OCI-LY7 (cell line): ENCODE measurements around the gene SPIB. TPM values are rescaled to one million over a fixed set of nuclear protein-coding genes. Genes with fewer than 3 reads are reported as not detected.

ENCODE experiments used
- BruUV-seq: library from RNA; stranded (reverse); fragments of 400-500 nt; replicated peaks from 2 replicates; lab custom pipeline; 2021; lab: Mats Ljungman, UMichigan
- CTCF ChIA-PET: fragments of 300-600 bp; sonication (Branson Sonifier 250); formaldehyde crosslinking; loops from one replicate; lab custom pipeline; 2022; ENCODE audit warnings: antibody characterized with exemption; ENCODE audit not compliant: unreplicated experiment; lab: Charles Lee
- POLR2A ChIA-PET: fragments of 300-600 bp; sonication (Branson Sonifier 250); formaldehyde crosslinking; loops from one replicate; lab custom pipeline; 2022; ENCODE audit warnings: antibody characterized with exemption; lab: Charles Lee
- DNase-seq: peaks from one replicate; pipeline ENCODE4 v3.0.0-alpha.2; 2015; ENCODE audit warnings: low spot score
- H2AFZ ChIP-seq: fragments of 200-600 bp; sonication (generic), shearing (Covaris generic); 2 replicates; pipeline ENCODE4 v1.6.1; 2014; ENCODE audit warnings: mild to moderate bottlenecking, antibody characterized with exemption, low read length, moderate library complexity
- H3K27ac ChIP-seq: fragments of 200-600 bp; sonication (generic); 2 replicates; pipeline ENCODE4 v1.5.1; 2014; ENCODE audit warnings: mixed run types, low read depth, mild to moderate bottlenecking, moderate library complexity, low read length, inconsistent platforms; ENCODE audit not compliant: poor library complexity, severe bottlenecking
- H3K36me3 ChIP-seq: fragments of 200-600 bp; sonication (generic); 2 replicates; pipeline ENCODE4 v1.6.1; 2014; ENCODE audit warnings: mild to moderate bottlenecking, antibody characterized with exemption, low read length, moderate library complexity, mixed read lengths; ENCODE audit not compliant: insufficient read depth
- H3K4me1 ChIP-seq: fragments of 200-600 bp; sonication (generic); 2 replicates; pipeline ENCODE4 v1.5.1; 2014; ENCODE audit warnings: mild to moderate bottlenecking, low read length; ENCODE audit not compliant: insufficient read depth, poor library complexity, severe bottlenecking
- H3K4me2 ChIP-seq: fragments of 200-600 bp; sonication (generic); 2 replicates; pipeline ENCODE4 v1.6.1; 2014; ENCODE audit warnings: mild to moderate bottlenecking, low read length
- H3K4me3 ChIP-seq: fragments of 200-600 bp; sonication (generic); 2 replicates; pipeline ENCODE4 v1.5.1; 2014; ENCODE audit warnings: mild to moderate bottlenecking, low read depth, low read length; ENCODE audit not compliant: poor library complexity, severe bottlenecking
- H3K79me2 ChIP-seq: fragments of 200-600 bp; sonication (generic); 2 replicates; pipeline ENCODE4 v1.6.1; 2016; ENCODE audit warnings: low read depth, mild to moderate bottlenecking, low read length, moderate library complexity, mixed read lengths; ENCODE audit not compliant: insufficient read depth
- H3K9me2 ChIP-seq: fragments of 200-600 bp; sonication (generic); 2 replicates; pipeline ENCODE4 v1.6.1; 2016; ENCODE audit warnings: mild to moderate bottlenecking, low read length, mixed read lengths; ENCODE audit not compliant: insufficient read depth
- H3K9me3 ChIP-seq: fragments of 200-600 bp; sonication (generic); 2 replicates; pipeline ENCODE4 v1.6.1; 2014; ENCODE audit warnings: mild to moderate bottlenecking, mixed run types, low read length, mixed read lengths
- H4K20me1 ChIP-seq: fragments of 200-600 bp; sonication (generic); 2 replicates; pipeline ENCODE4 v1.6.1; 2014; ENCODE audit warnings: mild to moderate bottlenecking, antibody characterized with exemption, low read length, moderate library complexity, mixed read lengths; ENCODE audit not compliant: insufficient read depth
- CTCF ChIP-seq: fragments of 200-600 bp; sonication (generic); conservative IDR thresholded peaks from 2 replicates; pipeline ENCODE4 v1.5.1; 2014; ENCODE audit warnings: mild to moderate bottlenecking, antibody characterized with exemption, low read length, moderate library complexity, mixed read lengths
- EZH2phosphoT487 ChIP-seq: fragments of 200-600 bp; sonication (generic); IDR thresholded peaks from 2 replicates; pipeline ENCODE4 v1.6.1; 2018; ENCODE audit warnings: low read depth, borderline replicate concordance, mild to moderate bottlenecking, mixed run types, antibody characterized with exemption, low read length, moderate library complexity, mixed read lengths
- intact Hi-C: fragments of 100-400 bp; cut with micrococcal nuclease; formaldehyde crosslinking; loops from one replicate; pipeline ENCODE4 v1.10.0; 2022; ENCODE audit not compliant: unreplicated experiment
- total RNA-seq, 2 experiments: library from RNA; depleted of rRNA in 1 of 2; stranded (reverse); fragments of >200 nt in 1 of 2; shearing (Covaris generic) in 1 of 2; gene quantifications; 2 replicates each; pipeline ENCODE4 v1.2.3, GENCODE V29; 2014 to 2022

The SPIB gene
- total RNA-seq, 2 experiments from 2014 or later = 99.4 to 145 TPM

- no peak for DNase-seq
- H3K9me2 ChIP-seq = no peaks in the 10 kb centered on the region
- no peak for TF ChIP-seq EZH2phosphoT487
- TF ChIP-seq CTCF = no peak
- H3K9me3 ChIP-seq = no peaks in the 10 kb centered on the region
- peaks cover 51% of the 10 kb centered on the region for H3K36me3 ChIP-seq
- H3K4me2 ChIP-seq = peak overlapping the region; percentile 60
- CTCF ChIA-PET = no interaction called here
- H3K79me2 ChIP-seq = peaks cover 6% of the 10 kb centered on the region; the same call in 1 of the 2 replicates
- peaks cover 16% of the 10 kb centered on the region for H3K4me1 ChIP-seq
- H3K27ac ChIP-seq = peak overlapping the region; percentile 42
- H2AFZ ChIP-seq = no peak overlapping the region
- POLR2A ChIA-PET = interaction anchor here (0.7 kb wide), 1 partner anchor 38 kb away, joined by 3 read pairs; no protein-coding TSS in a partner anchor
- peak overlapping the region; percentile 83 for H3K4me3 ChIP-seq
- intact Hi-C loops = no loop called here
- 0 out of 2 replicates have a peak, but pooled peaks cover 3% of the 10 kb centered on the region for H4K20me1 ChIP-seq
- no TSS peak for BruUV-seq
These were observed 41.2 kb upstream of the SPIB start for GRCh38 chr19:50377517-50377916.

- H3K9me2 ChIP-seq = no peaks in the 10 kb centered on the region
- H4K20me1 ChIP-seq = 0 out of 2 replicates have a peak, but pooled peaks cover 3% of the 10 kb centered on the region
- TSS peak; percentile 56 for BruUV-seq
- H2AFZ ChIP-seq = no peak overlapping the region
- peaks cover 6% of the 10 kb centered on the region; the same call in 1 of the 2 replicates for H3K79me2 ChIP-seq
- H3K4me2 ChIP-seq = no peak overlapping the region
- no peak overlapping the region for H3K4me3 ChIP-seq
- TF ChIP-seq CTCF (no peak), EZH2phosphoT487 (no peak)
- POLR2A ChIA-PET = no interaction called here
- no peak for DNase-seq
- no peaks in the 10 kb centered on the region for H3K9me3 ChIP-seq
- no peak overlapping the region for H3K27ac ChIP-seq
- CTCF ChIA-PET = no interaction called here
- intact Hi-C loops = no loop called here
- H3K4me1 ChIP-seq = peaks cover 21% of the 10 kb centered on the region
- H3K36me3 ChIP-seq = peaks cover 59% of the 10 kb centered on the region
These were observed 40.4 kb upstream of the SPIB start for GRCh38 chr19:50378169-50378862.

- no peak overlapping the region for H2AFZ ChIP-seq
- ChIA-PET POLR2A (no interaction called here), CTCF (no interaction called here)
- peaks cover 27% of the 10 kb centered on the region for H3K4me1 ChIP-seq
- 0 out of 2 replicates have a peak, but pooled peaks cover 3% of the 10 kb centered on the region for H4K20me1 ChIP-seq
- peaks cover 59% of the 10 kb centered on the region for H3K36me3 ChIP-seq
- H3K27ac ChIP-seq = no peak overlapping the region
- no peak overlapping the region for H3K4me3 ChIP-seq
- H3K79me2 ChIP-seq = peaks cover 6% of the 10 kb centered on the region; the same call in 1 of the 2 replicates
- intact Hi-C loops = no loop called here
- TF ChIP-seq EZH2phosphoT487 = no peak
- no peak for TF ChIP-seq CTCF
- no peak for DNase-seq
- no peaks in the 10 kb centered on the region for H3K9me2 ChIP-seq
- no peak overlapping the region for H3K4me2 ChIP-seq
- no peaks in the 10 kb centered on the region for H3K9me3 ChIP-seq
- BruUV-seq = no TSS peak
These were observed 39.9 kb upstream of the SPIB start for GRCh38 chr19:50378863-50379236.
